WI38 (cell line): ENCODE data around the gene PVR.

Experiments used
- H3K4me3 ChIP-seq: 2 replicates; pipeline ENCODE4 v1.5.1; 2011; ENCODE audit warnings: low read depth, mild to moderate bottlenecking, control low read depth, low read length
- TF ChIP-seq, protein P1 (sequence below): IDR thresholded peaks from 2 replicates; pipeline ENCODE4 v1.5.1; 2012; ENCODE audit warnings: low read depth, mild to moderate bottlenecking, control low read depth, low read length

PVR gene

DNA sequence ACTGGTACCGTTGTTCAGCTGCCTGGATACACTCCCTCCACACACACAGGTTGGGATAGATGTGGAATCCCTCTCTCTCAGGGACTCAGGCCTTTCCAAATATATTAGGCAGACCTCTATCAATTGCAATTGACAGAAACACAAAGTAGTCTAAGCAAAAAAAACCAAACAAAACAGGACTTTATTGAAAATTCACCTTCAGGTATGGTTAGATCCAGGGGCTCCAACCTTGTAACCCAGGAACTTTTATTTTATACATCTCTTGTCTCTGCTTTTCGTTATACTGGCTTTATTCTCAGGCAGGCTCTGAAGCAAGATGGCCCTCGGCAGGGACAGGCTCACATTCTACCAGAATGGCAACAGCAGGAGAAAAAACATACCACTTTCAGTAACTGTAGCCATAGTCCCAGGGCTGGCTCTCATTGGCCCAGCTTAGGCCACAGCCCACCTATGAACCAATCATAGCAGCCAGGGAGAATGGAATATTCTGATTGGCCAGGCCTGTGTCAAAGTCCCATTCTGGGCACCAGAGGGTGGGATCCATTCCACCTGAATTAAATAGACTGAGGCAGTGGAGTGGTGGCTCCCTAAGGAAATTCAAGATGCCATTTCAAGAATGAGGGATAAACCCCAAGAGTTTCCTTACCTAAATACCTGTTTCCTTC lies 14.5 kb downstream of the PVR start:
- H3K4me3 ChIP-seq: no peak overlapping the region
- TF ChIP-seq, protein P1, sequence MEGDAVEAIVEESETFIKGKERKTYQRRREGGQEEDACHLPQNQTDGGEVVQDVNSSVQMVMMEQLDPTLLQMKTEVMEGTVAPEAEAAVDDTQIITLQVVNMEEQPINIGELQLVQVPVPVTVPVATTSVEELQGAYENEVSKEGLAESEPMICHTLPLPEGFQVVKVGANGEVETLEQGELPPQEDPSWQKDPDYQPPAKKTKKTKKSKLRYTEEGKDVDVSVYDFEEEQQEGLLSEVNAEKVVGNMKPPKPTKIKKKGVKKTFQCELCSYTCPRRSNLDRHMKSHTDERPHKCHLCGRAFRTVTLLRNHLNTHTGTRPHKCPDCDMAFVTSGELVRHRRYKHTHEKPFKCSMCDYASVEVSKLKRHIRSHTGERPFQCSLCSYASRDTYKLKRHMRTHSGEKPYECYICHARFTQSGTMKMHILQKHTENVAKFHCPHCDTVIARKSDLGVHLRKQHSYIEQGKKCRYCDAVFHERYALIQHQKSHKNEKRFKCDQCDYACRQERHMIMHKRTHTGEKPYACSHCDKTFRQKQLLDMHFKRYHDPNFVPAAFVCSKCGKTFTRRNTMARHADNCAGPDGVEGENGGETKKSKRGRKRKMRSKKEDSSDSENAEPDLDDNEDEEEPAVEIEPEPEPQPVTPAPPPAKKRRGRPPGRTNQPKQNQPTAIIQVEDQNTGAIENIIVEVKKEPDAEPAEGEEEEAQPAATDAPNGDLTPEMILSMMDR: no peak

DNA sequence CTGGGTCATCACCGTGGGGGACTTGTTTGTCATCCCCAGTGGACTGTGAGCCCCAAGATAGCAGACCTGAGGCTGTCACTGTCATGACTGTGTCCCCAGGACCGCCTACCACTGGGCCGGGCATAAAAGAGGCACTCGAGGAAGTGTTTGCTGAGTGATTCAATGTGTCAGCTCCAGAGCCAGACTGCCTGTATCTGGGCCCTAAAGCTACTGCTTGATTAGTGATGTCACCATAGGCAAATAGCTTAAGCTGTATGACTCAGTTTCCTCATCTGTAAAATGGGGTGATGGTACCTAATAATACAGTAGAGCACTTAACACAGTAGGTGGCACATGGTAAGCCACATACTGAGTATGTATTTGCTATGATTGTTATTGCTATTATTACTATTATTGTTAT lies 16.4 kb downstream of the PVR start:
- TF ChIP-seq, protein P1: no peak
- no peak overlapping the region for H3K4me3 ChIP-seq

DNA sequence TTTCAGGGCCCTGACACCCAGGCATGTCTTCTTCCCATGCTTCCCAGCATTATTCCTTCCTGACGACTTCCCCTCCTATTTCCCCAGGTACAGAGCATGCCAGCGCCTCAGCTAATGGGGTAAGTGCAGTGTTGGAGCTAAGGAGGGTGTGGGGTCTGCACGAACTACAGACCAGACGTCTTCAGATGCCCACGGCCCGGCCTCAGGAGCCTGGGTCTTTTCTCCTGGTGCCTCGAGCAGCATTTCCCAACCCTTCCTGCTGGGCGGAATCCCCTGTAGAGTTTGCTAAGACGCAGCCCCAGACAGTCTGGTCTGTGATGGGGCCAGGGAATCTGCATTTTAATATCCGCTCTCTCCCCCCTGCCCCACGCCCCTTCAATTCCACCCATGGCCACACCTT lies 17.5 kb downstream of the PVR start:
- H3K4me3 ChIP-seq: no peak overlapping the region
- TF ChIP-seq, protein P1: no peak

DNA sequence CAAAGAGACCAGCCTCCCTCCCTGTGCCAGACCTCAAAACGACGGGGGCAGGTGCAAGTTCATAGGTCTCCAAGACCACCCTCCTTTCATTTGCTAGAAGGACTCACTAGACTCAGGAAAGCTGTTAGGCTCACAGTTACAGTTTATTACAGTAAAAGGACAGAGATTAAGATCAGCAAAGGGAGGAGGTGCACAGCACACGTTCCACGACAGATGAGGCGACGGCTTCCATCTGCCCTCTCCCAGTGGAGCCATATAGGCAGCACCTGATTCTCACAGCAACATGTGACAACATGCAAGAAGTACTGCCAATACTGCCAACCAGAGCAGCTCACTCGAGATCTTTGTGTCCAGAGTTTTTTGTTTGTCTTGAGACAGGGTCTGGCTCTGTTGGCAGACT lies 18.2 kb downstream of the PVR start:
- H3K4me3 ChIP-seq: no peak overlapping the region
- TF ChIP-seq, protein P1: no peak

DNA sequence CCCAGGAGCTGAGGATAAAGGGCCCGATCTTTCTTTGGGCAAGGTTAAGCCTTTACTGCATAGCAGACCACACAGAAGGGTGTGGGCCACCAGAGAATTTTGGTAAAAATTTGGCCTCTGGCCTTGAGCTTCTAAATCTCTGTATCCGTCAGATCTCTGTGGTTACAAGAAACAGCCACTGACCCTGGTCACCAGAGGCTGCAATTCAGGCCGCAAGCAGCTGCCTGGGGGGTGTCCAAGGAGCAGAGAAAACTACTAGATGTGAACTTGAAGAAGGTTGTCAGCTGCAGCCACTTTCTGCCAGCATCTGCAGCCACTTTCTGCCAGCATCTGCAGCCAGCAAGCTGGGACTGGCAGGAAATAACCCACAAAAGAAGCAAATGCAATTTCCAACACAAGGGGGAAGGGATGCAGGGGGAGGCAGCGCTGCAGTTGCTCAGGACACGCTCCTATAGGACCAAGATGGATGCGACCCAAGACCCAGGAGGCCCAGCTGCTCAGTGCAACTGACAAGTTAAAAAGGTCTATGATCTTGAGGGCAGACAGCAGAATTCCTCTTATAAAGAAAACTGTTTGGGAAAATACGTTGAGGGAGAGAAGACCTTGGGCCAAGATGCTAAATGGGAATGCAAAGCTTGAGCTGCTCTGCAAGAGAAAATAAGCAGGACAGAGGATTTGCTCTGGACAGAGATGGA lies 19.1 kb downstream of the PVR start:
- TF ChIP-seq, protein P1: no peak
- no peak overlapping the region for H3K4me3 ChIP-seq

DNA sequence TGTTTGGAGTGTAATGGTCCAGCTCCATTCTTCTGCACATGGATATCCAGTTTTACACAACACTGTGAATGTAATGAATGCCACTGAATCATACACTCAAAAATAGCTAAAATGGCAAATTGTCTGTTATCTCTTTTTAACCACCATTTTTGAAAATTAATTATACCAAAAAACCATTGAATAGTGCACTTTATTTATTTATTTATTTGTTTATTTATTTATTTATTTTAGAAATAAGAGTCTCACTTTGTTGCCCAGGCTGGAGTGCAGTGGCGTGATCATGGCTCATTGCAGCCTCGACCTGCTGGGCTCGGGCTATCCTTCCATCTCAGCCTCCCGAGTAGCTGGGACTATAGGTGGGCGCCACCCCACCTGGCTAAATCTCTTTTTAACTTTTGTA lies 20.3 kb downstream of the PVR start:
- no peak overlapping the region for H3K4me3 ChIP-seq
- TF ChIP-seq, protein P1: no peak

DNA sequence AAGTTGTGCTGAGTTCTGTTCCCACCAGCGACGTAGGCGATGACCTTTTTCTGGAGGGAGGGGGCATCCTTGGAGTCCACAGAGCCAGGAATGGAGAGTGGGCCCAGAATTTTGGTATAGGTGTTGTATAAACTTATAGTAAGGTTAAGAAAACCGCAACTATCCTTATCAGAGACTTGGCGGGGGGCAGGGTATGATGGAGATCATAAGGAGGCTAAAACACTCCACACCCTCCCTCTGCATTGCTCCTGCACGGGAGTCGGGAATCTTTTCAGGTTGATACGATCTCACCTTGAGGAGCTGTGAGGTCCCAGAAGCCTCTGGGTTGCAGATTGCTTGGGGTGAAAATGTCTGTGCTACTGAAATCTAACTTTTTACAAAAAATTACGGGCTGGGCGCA lies 21.3 kb downstream of the PVR start:
- TF ChIP-seq, protein P1: no peak
- no peak overlapping the region for H3K4me3 ChIP-seq
